Parathyroid adenoma (tissue), 2 donors: ENCODE data around the gene SCARB2.

Source experiments
- H2AFZ ChIP-seq: fragments of 300-600 bp; sonication (generic); one replicate; pipeline ENCODE4 v1.7.0; 2017; ENCODE audit warnings: antibody characterized with exemption, mild to moderate bottlenecking
- H3K27ac ChIP-seq: fragments of 300-600 bp; sonication (generic); one replicate; pipeline ENCODE4 v1.7.0; 2017
- H3K27me3 ChIP-seq: fragments of 300-600 bp; sonication (generic); one replicate; pipeline ENCODE4 v1.7.0; 2017; ENCODE audit warnings: low read length; ENCODE audit not compliant: control insufficient read depth, insufficient read depth
- H3K36me3 ChIP-seq: fragments of 300-600 bp; sonication (generic); one replicate; pipeline ENCODE4 v1.7.0; 2017; ENCODE audit warnings: low read length; ENCODE audit not compliant: control insufficient read depth, insufficient read depth
- H3K4me1 ChIP-seq: fragments of 300-600 bp; sonication (generic); one replicate; pipeline ENCODE4 v1.7.0; 2017; ENCODE audit warnings: control low read depth
- H3K4me2 ChIP-seq: fragments of 300-600 bp; sonication (generic); one replicate; pipeline ENCODE4 v1.7.0; 2017; ENCODE audit warnings: low read length
- H3K4me3 ChIP-seq: fragments of 300-600 bp; sonication (generic); one replicate; pipeline ENCODE4 v1.7.0; 2017; ENCODE audit warnings: low read depth, low read length
- H3K79me2 ChIP-seq: fragments of 300-600 bp; sonication (generic); one replicate; pipeline ENCODE4 v1.7.0; 2017; ENCODE audit warnings: control low read depth
- H3K9ac ChIP-seq: fragments of 300-600 bp; sonication (generic); one replicate; pipeline ENCODE4 v1.7.0; 2017; ENCODE audit warnings: mild to moderate bottlenecking
- H3K9me3 ChIP-seq: fragments of 300-600 bp; sonication (generic); one replicate; pipeline ENCODE4 v1.7.0; 2017; ENCODE audit warnings: low read length; ENCODE audit not compliant: control insufficient read depth
- TF ChIP-seq, protein P1 (sequence below): fragments of 300-600 bp; sonication (generic); IDR thresholded peaks from one replicate; pipeline ENCODE4 v1.7.0; 2017; ENCODE audit warnings: antibody characterized with exemption, mild to moderate bottlenecking
- donor health status: primary hyperparathyroidism.

The SCARB2 gene

DNA sequence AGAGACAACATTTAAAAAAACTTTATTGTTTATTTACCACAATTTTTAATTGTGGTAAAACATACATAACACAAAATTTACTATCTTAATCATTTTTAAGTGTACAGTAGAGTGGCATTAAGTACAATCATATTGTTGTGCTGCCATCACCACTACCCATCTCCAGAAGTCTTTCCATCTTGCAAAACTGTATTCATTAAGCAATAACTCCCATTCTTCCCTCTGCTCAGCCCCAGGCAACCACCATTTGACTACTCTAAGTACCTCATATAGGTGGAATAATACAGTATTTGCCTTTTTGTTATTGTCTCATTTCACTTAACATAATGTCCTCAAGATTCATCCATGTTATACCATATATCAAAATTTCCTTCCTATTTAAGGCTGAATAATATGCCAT, 25.1 kb upstream of the SCARB2 start:
- Histone ChIP-seq H3K27me3 (no peaks in the 10 kb centered on the region), H2AFZ (no peak overlapping the region), H3K79me2 (no peaks in the 10 kb centered on the region), H3K4me1 (no peaks in the 10 kb centered on the region), H3K36me3 (no peaks in the 10 kb centered on the region), H3K9ac (no peak overlapping the region), H3K4me3 (no peak overlapping the region), H3K27ac (no peak overlapping the region), H3K9me3 (no peaks in the 10 kb centered on the region), H3K4me2 (no peak overlapping the region)
- TF ChIP-seq, protein P1, sequence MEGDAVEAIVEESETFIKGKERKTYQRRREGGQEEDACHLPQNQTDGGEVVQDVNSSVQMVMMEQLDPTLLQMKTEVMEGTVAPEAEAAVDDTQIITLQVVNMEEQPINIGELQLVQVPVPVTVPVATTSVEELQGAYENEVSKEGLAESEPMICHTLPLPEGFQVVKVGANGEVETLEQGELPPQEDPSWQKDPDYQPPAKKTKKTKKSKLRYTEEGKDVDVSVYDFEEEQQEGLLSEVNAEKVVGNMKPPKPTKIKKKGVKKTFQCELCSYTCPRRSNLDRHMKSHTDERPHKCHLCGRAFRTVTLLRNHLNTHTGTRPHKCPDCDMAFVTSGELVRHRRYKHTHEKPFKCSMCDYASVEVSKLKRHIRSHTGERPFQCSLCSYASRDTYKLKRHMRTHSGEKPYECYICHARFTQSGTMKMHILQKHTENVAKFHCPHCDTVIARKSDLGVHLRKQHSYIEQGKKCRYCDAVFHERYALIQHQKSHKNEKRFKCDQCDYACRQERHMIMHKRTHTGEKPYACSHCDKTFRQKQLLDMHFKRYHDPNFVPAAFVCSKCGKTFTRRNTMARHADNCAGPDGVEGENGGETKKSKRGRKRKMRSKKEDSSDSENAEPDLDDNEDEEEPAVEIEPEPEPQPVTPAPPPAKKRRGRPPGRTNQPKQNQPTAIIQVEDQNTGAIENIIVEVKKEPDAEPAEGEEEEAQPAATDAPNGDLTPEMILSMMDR = no peak

GRCh38 chr4:76238236-76238635, 24.6 kb upstream of the SCARB2 start:
- Histone ChIP-seq H3K27ac (no peak overlapping the region), H3K4me3 (no peak overlapping the region), H3K79me2 (no peaks in the 10 kb centered on the region), H2AFZ (no peak overlapping the region), H3K27me3 (no peaks in the 10 kb centered on the region), H3K4me2 (no peak overlapping the region), H3K36me3 (no peaks in the 10 kb centered on the region), H3K9ac (no peak overlapping the region), H3K9me3 (no peaks in the 10 kb centered on the region), H3K4me1 (no peaks in the 10 kb centered on the region)
- TF ChIP-seq, protein P1 = no peak

GRCh38 chr4:76235915-76236314, 22.3 kb upstream of the SCARB2 start:
- Histone ChIP-seq H3K27me3 (no peaks in the 10 kb centered on the region), H2AFZ (no peak overlapping the region), H3K79me2 (no peaks in the 10 kb centered on the region), H3K9ac (no peak overlapping the region), H3K4me1 (no peaks in the 10 kb centered on the region), H3K9me3 (no peaks in the 10 kb centered on the region), H3K36me3 (no peaks in the 10 kb centered on the region), H3K27ac (peak overlapping the region; percentile 53), H3K4me2 (peak overlapping the region; percentile 47), H3K4me3 (peak overlapping the region; percentile 17)
- TF ChIP-seq, protein P1 = no peak

DNA sequence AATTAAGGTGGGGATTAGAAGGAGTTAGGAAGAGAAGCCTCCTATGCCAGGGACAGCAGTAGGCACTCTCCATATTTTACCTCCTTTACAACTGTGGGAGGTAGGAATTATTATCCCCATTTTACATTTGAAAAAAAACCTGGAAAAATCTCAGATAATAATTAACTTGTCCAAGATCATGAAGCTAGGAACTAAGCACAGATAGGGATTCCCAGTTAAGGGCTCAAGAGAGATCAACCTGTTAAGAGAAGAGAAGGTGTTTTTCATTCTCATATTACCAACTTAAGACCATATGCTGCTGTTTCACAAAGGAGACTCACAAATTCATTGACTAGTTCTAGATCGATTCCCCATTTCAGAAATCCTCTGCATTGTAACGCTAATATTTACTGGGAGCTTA, 21.8 kb upstream of the SCARB2 start:
- H3K27ac ChIP-seq = peak overlapping the region; percentile 53

DNA sequence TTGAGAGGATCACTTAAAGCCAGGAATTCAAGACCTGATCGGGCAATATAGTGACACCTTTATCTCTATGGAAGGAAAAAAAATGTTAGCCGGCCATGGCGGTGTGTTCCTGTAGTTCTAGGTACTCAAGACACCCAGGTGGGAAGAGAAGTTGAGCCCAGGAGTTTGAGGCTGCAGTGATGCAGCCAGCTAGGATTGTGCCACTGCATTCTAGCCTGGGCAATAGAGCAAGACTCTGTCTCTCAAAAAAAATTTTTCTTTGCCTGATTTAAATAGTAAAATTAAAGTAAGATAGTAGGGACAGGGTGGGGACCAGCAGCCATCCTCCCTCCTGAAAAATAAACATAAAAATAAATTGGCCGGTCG, 21.0 kb upstream of the SCARB2 start:
- H3K9me3 ChIP-seq = no peaks in the 10 kb centered on the region
- no peak overlapping the region for H2AFZ ChIP-seq
- H3K79me2 ChIP-seq = no peaks in the 10 kb centered on the region
- TF ChIP-seq, protein P1 = no peak
- H3K27ac ChIP-seq = no peak overlapping the region
- no peaks in the 10 kb centered on the region for H3K27me3 ChIP-seq
- no peak overlapping the region for H3K9ac ChIP-seq
- H3K4me3 ChIP-seq = no peak overlapping the region
- no peaks in the 10 kb centered on the region for H3K36me3 ChIP-seq
- no peaks in the 10 kb centered on the region for H3K4me1 ChIP-seq
- no peak overlapping the region for H3K4me2 ChIP-seq

More for the DNA sequence above, 21.8 kb upstream of the SCARB2 start:
- Histone ChIP-seq H3K9ac (no peak overlapping the region), H3K4me1 (no peaks in the 10 kb centered on the region), H3K4me3 (peak overlapping the region; percentile 17), H3K79me2 (no peaks in the 10 kb centered on the region), H2AFZ (no peak overlapping the region), H3K4me2 (peak overlapping the region; percentile 47), H3K36me3 (no peaks in the 10 kb centered on the region), H3K9me3 (no peaks in the 10 kb centered on the region), H3K27me3 (no peaks in the 10 kb centered on the region)
- TF ChIP-seq, protein P1 = no peak
